A673 (cell line): ENCODE measurements around the gene ZNF500.

Experiments
- EZH2 ChIP-seq: fragments of 200-600 bp; sonication (generic); IDR thresholded peaks from 2 replicates; pipeline ENCODE4 v1.6.1; 2017; ENCODE audit warnings: borderline replicate concordance, low read depth, mild to moderate bottlenecking, mixed read lengths, antibody characterized with exemption, low read length; ENCODE audit not compliant: poor library complexity, severe bottlenecking
- TF ChIP-seq, protein P1 (sequence below): fragments of 300-800, 200-600 bp; sonication (generic); conservative IDR thresholded peaks from 2 replicates; pipeline ENCODE4 v1.5.1; 2017; ENCODE audit warnings: low read depth, mild to moderate bottlenecking, antibody characterized with exemption, low read length, moderate library complexity, mixed read lengths

DNA sequence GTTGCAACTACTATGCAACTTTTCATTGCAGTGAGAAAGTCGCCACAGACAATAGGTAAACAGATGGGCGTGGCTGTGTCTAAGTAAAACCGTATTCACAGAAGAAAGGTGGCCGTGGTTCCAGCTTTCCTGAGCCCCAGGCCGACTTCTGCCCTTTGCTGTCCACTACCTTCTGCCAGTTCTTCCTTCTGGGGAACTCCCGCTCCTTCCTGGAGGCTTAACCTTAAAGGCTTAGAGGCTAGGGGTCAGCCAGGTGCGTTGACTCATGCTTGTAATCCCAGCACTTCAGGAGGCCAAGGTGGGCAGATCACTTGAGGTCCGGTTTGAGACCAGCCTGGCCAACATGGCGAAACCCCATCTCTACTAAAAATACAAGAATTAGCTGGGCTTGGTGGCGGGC, 23.3 kb upstream of the ZNF500 start:
- TF ChIP-seq, protein P1, sequence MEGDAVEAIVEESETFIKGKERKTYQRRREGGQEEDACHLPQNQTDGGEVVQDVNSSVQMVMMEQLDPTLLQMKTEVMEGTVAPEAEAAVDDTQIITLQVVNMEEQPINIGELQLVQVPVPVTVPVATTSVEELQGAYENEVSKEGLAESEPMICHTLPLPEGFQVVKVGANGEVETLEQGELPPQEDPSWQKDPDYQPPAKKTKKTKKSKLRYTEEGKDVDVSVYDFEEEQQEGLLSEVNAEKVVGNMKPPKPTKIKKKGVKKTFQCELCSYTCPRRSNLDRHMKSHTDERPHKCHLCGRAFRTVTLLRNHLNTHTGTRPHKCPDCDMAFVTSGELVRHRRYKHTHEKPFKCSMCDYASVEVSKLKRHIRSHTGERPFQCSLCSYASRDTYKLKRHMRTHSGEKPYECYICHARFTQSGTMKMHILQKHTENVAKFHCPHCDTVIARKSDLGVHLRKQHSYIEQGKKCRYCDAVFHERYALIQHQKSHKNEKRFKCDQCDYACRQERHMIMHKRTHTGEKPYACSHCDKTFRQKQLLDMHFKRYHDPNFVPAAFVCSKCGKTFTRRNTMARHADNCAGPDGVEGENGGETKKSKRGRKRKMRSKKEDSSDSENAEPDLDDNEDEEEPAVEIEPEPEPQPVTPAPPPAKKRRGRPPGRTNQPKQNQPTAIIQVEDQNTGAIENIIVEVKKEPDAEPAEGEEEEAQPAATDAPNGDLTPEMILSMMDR, result no peak
- no peak for TF ChIP-seq EZH2
